GM18867 (cell line): ENCODE data around the gene CKB.
"Not testable (repeated sequence)": the region's sequence is repeated elsewhere in the genome, so short reads cannot be mapped to it uniquely, and the experiment has no call there.

ENCODE experiments used
- ATAC-seq: cut with Tn5 transposase; IDR thresholded peaks from one replicate; pipeline ENCODE4 v1.9.1; 2021; ENCODE audit warnings: mild to moderate bottlenecking, moderate library complexity; ENCODE audit not compliant: unreplicated experiment

Gene CKB

DNA sequence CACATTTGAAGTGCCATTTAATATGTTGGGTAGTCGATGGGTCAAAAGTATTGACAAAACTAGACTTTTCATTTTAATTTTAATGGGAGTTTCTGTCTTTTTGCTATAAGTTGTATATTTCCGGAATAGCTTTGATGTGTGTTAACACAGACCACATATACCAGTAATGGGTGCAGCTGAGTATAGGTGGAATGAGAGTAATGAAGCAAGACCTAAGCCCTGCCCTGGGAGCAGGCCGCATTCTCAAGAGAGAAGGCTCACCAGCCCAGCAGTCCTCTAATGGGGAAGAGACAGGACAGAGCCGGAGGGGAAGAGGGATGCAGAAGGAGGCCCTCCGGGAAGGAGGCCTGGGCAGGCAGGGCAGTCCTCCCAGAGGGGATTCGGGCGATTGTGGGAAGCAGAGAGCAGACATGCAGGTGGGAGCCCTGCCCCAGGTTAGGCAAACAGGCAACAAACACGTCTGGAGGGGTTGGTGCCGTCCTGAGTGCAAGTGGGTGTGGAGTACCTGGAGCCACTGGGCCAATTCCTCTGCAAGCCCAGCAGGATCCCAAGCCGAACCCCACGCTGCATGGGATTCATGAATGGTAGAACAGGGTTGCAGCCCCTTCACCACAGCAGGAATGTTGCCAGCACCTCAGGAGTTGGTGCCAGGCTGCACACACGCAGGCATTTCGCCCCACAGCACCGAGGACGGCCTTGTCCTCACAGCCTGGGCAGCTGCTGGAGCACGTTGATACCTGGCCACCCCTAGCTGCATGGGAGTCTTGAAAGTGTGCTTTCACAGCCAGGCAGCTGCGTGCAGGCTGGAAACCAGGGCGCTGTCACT, 7.8 kb downstream of the CKB start:
- ATAC-seq: no peak

DNA sequence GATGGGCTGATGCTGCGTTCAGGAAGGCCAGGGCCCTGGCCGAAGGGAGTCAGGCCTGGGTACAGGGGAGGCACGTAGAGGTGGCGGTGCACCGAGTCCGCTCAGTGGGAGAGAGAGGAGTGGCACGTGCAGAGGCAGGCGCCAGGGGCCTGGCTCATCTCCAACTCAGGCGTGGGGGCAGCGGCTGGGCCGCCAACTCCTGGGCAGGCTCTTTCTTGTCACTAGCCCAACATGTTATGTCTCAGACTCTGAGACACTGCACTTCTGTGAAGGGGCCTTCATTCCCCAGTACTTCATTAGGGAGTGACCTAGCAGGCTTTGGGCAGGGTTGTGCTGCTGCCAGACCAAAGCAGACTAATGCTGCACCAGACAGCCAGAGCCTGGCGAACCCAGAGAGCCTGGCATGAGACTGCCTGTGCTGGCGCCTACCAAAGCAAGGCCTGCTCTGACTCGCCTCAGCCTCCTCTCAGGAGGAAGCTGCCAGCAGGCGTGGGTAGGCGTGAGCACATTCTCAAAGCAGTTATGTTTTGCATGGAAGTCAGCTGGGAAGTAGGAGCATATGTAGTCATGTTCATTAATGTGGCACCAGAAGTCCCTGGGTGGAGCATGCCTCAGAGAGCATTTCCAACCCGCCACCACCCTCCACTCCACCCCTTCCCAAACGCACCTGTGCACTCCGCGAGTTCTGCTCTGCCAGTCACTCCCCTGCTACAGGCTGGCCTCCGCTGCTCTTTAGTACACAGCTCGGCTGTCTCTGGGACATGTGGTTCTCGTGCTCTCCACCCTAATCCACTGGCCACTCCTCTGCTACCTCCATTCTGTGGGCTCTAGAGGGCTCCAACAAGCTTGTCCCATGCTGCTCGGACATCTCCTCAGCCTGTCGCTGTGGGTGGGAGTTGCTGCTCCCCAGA, 9.7 kb downstream of the CKB start:
- ATAC-seq: no peak

- ATAC-seq: not testable (repeated sequence)
Observed at GRCh38 chr14:103512180-103512579, 10.4 kb downstream of the CKB start.

GRCh38 chr14:103510724-103511693, 11.6 kb downstream of the CKB start:
- no peak for ATAC-seq

GRCh38 chr14:103509864-103510723, 12.5 kb downstream of the CKB start:
- no peak for ATAC-seq

- no peak for ATAC-seq
Observed at GRCh38 chr14:103508521-103509329, 13.9 kb downstream of the CKB start.

DNA sequence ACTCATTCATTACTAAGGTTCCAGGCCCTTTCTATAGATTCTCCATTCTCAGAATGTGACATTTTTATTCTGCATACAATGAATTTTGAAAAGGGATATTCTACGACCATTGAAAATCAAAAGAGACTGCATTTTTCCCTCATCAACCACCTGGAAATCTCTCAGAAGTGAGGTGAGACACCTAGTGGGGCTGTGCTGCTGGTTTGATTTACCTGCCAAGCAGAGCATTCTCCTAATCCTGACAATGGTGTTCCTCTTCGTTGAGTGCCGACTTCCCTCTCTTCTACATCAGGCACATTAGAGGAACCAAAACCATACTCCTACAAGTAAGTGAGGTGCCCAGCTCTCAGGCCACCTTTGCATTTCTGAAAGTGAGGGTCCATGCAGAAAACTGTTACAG, 14.9 kb downstream of the CKB start:
- ATAC-seq: no peak

GRCh38 chr14:103504991-103505565, 17.6 kb downstream of the CKB start:
- ATAC-seq: no peak

- no peak for ATAC-seq
Observed at GRCh38 chr14:103503296-103503695, 19.3 kb downstream of the CKB start.

DNA sequence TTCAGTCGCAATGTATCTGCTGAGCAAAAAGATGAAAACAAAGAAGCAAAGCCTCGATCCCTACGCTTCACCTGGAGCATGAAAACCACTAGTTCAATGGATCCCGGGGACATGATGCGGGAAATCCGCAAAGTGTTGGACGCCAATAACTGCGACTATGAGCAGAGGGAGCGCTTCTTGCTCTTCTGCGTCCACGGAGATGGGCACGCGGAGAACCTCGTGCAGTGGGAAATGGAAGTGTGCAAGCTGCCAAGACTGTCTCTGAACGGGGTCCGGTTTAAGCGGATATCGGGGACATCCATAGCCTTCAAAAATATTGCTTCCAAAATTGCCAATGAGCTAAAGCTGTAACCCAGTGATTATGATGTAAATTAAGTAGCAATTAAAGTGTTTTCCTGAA, 19.8 kb downstream of the CKB start:
- ATAC-seq: no peak

DNA sequence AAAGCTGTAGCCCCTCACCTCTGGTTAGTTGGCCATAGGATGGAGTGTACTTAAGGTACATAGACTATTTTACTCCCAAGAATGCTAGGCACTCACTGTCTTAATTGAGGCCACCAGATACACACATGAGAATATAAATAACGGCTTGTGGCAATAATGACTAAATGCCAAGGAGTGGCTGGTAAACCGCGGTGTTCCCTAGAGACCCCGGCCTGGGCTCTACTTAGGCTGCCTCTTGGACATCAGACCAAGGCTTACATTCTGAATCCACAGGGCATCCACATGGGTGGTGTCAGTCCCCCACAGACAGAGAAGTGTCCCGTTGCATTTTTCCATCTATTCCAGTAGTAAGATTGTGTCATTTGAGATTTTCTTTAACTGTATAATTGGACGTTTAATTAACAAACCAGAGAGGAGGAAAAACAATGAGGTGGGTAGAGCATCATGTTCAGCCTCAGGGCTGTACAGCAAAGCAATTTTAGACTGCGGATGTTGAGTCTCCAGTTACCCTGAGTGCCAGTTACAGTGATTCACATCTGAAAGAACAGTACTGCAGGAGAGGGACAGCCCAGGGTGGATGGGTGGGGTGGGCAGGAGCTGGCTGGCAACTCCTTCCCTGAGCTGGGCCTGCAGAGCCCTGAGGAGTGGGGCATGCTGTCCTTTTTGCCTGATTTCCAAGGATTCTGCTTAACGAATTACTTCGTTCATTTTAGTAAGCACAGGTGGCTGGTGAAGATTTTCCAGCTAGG, 20.5 kb downstream of the CKB start:
- ATAC-seq: no peak

DNA sequence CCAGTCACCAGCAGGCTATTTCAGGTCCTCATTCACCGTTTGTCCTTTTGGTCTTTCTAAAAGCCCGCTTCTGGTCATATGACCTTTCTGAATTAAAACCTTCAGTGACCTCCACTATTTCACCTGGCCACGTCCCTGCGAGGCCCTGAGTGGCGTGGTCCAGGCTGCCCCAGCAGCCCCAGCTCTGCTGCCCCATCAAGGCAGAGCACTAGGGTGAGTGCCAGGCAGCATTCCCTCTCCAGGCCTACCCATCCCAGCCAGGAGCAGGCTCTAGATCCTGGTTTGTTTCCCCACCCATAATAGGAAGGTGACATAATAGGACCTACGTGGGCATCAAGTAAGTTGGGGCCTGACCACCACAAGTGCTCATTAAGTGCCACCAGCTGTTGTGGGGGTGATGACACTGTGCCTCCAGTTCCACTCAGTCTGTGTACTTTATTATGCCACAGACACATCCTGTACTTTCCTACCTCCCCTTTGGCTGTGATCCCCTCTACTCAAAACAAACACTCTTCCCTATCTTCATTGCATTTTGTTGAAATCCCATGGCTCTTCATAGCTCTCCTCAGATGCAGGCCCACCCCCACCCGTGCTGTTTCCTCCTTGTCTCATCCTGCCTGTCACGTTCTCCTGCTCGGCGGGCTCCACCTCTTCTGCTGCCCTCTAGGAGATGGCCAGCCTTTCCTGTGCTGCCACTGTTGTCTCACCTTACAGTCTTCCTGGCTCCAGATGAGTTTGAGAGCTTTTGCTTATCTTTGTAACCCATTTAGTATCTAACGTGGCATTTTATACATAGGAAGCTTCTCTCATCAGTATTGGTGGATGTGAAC, 21.4 kb downstream of the CKB start:
- no peak for ATAC-seq

GRCh38 chr14:103500148-103500990, 22.3 kb downstream of the CKB start:
- no peak for ATAC-seq

DNA sequence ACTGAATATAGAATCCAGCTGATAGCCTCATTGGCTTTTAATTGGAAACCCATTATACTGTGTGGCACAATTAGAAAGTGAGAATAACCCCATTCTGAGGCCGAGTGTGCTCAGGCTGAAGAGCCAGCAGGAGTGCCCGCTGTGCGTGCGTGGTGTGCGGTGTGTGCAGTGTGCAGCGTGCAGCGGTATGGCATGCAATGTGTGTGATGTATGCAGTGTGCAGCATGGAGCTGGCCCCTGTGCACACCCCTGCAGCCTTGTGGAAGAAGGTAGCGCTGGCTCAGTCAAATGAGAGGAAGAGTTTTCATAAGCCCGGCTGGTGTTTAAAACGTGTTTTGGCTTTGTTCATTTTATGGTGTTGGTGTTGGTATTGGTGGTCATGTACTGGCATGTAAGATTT, 22.9 kb downstream of the CKB start:
- ATAC-seq: no peak

- no peak for ATAC-seq
Observed at GRCh38 chr14:103496776-103497175, 25.9 kb downstream of the CKB start.

DNA sequence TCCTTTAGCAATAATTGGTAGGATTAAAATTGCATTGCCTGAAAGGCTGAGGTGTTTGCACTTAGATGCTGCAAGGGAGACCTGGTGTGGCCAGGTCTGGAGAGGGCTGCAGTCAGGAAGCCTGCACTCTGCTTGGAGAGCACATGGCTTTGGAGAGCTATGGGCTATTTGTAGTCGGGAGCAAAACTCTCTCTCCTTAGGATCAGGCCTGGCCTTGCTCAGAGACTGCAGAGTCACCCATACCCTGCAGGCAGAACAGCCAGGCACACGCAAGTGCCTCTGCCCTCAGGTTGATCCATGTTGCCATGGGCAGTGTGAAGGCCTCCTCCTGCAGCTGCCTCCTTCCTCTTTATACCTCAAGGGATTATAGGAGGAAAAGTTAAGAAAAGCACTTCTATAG, 26.8 kb downstream of the CKB start:
- ATAC-seq: no peak
